Left ventricle myocardium inferior (tissue), 1 donor: ENCODE data around the gene STK33. TPM values are rescaled to one million over a fixed set of nuclear protein-coding genes. Genes with fewer than 3 reads are reported as not detected.

Source experiments
- DNase-seq: peaks from one replicate; pipeline ENCODE4 v3.0.0-alpha.2; 2020
- H3K27ac ChIP-seq: fragments of 200-600 bp; replicated peaks from 2 replicates; pipeline ENCODE4 v1.8.0; 2021
- H3K27me3 ChIP-seq: fragments of 200-600 bp; 2 replicates; pipeline ENCODE4 v1.8.0; 2021; ENCODE audit warnings: low read depth
- H3K36me3 ChIP-seq: fragments of 200-600 bp; 2 replicates; pipeline ENCODE4 v1.8.0; 2021
- H3K4me1 ChIP-seq: fragments of 200-600 bp; 2 replicates; pipeline ENCODE4 v1.8.0; 2021
- H3K4me3 ChIP-seq: fragments of 200-600 bp; 2 replicates; pipeline ENCODE4 v1.8.0; 2021; ENCODE audit warnings: mild to moderate bottlenecking, moderate library complexity
- H3K9me3 ChIP-seq: fragments of 200-600 bp; replicated peaks from 2 replicates; pipeline ENCODE4 v1.8.0; 2021
- CTCF ChIP-seq: fragments of 200-600 bp; IDR thresholded peaks from 2 replicates; pipeline ENCODE4 v1.8.0; 2021; ENCODE audit warnings: antibody characterized with exemption, mild to moderate bottlenecking, borderline replicate concordance
- intact Hi-C: fragments of 100-400 bp; cut with micrococcal nuclease; formaldehyde crosslinking; loops from one replicate; pipeline ENCODE4 v1.11.0; 2022
- total RNA-seq: library from RNA; stranded (reverse); fragmentation: NEBNext Ultra II Directional; extraction: Animal tissue kit (Norgen Biotek cat#: 25700); gene quantifications from one replicate; pipeline ENCODE4 v1.2.1, GENCODE V29; 2021
- donor health status: DM: no; HTN: yes; CAD: no; lungs with severe emphysema.

STK33 gene
- total RNA-seq, 1 donor from 2014 or later = 25.8 TPM

GRCh38 chr11:8564526-8564925 is 29.5 kb downstream of the STK33 start:
- intact Hi-C loops = no loop called here
- H3K27ac ChIP-seq = no peak overlapping the region
- no peak for TF ChIP-seq CTCF

DNA sequence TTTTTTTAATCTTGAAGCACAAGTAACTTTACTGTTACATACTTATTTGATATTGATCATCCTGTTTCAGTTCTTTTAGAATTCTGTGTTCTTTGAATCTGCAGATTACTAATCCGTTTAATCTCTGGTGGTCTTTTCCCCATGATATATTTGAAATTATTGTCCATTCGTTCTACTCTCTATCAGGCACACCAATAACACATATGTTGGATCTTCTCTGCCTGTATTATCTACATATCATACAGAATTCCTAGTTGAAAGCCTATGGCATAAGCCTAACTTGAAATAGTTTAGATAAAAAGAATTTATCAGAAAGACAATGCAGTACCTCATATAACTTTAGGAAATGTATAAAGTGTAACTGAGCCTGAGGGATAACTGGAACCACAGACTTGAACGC is 32.6 kb downstream of the STK33 start:
- intact Hi-C loops = no loop called here
- no peak overlapping the region for H3K4me3 ChIP-seq
- no peak for TF ChIP-seq CTCF
- H3K27ac ChIP-seq = no peak overlapping the region
- peaks cover 5% of the 10 kb centered on the region for H3K27me3 ChIP-seq
- H3K36me3 ChIP-seq = no peaks in the 10 kb centered on the region
- no peaks in the 10 kb centered on the region for H3K4me1 ChIP-seq
- peaks cover 11% of the 10 kb centered on the region for H3K9me3 ChIP-seq
- DNase-seq = no peak

More at GRCh38 chr11:8564526-8564925, 29.5 kb downstream of the STK33 start:
- Histone ChIP-seq H3K36me3 (no peaks in the 10 kb centered on the region), H3K9me3 (peaks cover 11% of the 10 kb centered on the region), H3K27me3 (peaks cover 17% of the 10 kb centered on the region), H3K4me3 (no peak overlapping the region), H3K4me1 (no peaks in the 10 kb centered on the region)
- DNase-seq = no peak

- Histone ChIP-seq H3K27me3 (peaks cover 2% of the 10 kb centered on the region), H3K36me3 (no peaks in the 10 kb centered on the region), H3K27ac (no peak overlapping the region), H3K9me3 (peaks cover 11% of the 10 kb centered on the region), H3K4me3 (no peak overlapping the region), H3K4me1 (no peaks in the 10 kb centered on the region)
- intact Hi-C loops = loop anchor here (10.0 kb wide), 1 partner anchor 144 kb away; no protein-coding TSS in a partner anchor
- TF ChIP-seq CTCF = no peak
- DNase-seq = no peak
These were observed 35.6 kb downstream of the STK33 start for GRCh38 chr11:8558436-8558835.

DNA sequence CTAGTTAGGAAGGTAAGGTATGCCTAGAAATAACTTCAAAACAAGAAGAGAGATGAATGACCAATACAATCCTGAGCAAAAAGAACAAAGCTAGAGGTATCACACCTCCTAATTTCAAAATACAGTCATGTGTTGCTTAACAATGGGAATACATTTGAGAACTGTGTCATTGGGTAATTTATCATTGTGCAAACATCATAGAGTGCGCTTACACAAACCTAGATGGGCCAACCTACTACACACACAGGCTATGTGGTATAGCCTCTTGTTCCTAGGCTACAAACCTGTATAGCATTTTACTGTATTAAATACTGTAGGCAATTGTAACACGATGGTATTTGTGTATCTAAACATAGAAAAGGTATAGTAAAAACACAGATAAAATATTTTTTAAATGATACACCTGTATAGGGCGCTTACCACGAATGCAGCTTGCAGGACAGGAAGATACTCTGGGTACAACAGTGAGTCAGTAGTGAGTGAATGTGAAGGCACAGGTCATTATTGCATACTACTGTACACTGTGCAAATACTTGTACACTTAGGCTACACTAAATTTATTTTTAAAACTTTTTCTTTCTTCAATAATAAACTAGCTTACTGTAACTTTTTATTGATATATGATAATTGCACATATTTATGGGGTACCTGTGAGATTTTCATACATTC is 48.2 kb downstream of the STK33 start:
- H3K27ac ChIP-seq = no peak overlapping the region
- no peak for DNase-seq
- H3K4me3 ChIP-seq = no peak overlapping the region

GRCh38 chr11:8544807-8545206 is 49.2 kb downstream of the STK33 start:
- intact Hi-C loops = no loop called here
- TF ChIP-seq CTCF = no peak
- Histone ChIP-seq H3K9me3 (peaks cover 10% of the 10 kb centered on the region), H3K27ac (no peak overlapping the region), H3K4me3 (no peak overlapping the region), H3K4me1 (no peaks in the 10 kb centered on the region), H3K36me3 (no peaks in the 10 kb centered on the region), H3K27me3 (no peaks in the 10 kb centered on the region)
- DNase-seq = no peak

More for the DNA sequence above, 48.2 kb downstream of the STK33 start:
- TF ChIP-seq CTCF = no peak
- Histone ChIP-seq H3K4me1 (no peaks in the 10 kb centered on the region), H3K9me3 (peaks cover 10% of the 10 kb centered on the region), H3K36me3 (no peaks in the 10 kb centered on the region), H3K27me3 (no peaks in the 10 kb centered on the region)
- intact Hi-C loops = no loop called here
